GM21423 (cell line): ENCODE measurements around the gene AGER.
"Not testable (repeated sequence)": the region's sequence is repeated elsewhere in the genome, so short reads cannot be mapped to it uniquely, and the experiment has no call there.

Experiments
- ATAC-seq: cut with Tn5 transposase; IDR thresholded peaks from one replicate; pipeline ENCODE4 v1.9.1; 2021; ENCODE audit warnings: mild to moderate bottlenecking, moderate library complexity; ENCODE audit not compliant: unreplicated experiment

Gene AGER

GRCh38 chr6:32200711-32201475, 16.8 kb upstream of the AGER start:
- ATAC-seq, result no peak

GRCh38 chr6:32198866-32199265, 14.8 kb upstream of the AGER start:
- ATAC-seq, result no peak

GRCh38 chr6:32198345-32198696, 14.3 kb upstream of the AGER start:
- ATAC-seq, result no peak

DNA sequence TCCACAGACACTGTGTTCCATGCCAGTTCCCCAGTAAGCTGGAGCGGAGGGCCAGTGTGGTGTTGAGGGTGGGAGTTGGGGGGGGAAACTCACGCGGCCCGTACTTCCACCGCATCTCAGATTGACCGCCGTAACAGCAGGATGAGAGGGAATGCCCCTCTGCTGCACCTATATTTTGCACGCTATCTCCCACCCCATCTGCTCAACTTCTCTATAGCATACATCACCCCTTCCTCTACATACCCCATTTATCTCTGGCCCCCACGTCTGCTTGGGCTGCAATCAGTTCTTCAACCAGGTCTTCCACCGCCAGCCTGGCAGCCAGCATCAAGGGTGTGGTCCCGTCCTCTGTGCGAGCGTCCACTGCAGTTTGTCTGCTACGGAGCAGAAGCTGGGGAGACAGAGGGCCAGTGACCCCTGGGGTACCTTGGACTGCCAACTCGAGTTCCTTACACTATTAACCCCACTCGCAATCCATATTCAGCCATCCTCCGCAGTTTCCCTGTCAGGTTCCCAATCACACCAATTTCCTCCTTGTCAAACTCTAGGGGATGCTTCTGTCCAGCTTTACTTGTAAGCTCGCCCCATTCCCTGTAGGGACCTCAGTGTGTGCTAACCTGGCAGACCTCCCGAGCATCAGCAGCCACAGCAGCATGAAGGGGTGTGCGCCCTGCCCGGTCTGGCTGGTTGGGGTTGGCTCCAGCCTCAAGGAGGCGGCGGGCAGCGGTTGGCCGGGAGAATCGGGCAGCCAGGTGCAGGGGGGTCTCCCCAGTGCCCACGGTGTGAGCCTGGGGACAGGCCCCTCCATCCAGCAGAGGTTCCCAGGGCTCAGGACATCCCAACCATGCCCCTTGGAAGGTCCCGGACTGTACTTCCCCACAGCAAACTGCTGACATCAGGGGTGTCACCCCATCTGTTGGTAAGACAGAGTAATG, 12.9 kb upstream of the AGER start:
- ATAC-seq, result no peak

DNA sequence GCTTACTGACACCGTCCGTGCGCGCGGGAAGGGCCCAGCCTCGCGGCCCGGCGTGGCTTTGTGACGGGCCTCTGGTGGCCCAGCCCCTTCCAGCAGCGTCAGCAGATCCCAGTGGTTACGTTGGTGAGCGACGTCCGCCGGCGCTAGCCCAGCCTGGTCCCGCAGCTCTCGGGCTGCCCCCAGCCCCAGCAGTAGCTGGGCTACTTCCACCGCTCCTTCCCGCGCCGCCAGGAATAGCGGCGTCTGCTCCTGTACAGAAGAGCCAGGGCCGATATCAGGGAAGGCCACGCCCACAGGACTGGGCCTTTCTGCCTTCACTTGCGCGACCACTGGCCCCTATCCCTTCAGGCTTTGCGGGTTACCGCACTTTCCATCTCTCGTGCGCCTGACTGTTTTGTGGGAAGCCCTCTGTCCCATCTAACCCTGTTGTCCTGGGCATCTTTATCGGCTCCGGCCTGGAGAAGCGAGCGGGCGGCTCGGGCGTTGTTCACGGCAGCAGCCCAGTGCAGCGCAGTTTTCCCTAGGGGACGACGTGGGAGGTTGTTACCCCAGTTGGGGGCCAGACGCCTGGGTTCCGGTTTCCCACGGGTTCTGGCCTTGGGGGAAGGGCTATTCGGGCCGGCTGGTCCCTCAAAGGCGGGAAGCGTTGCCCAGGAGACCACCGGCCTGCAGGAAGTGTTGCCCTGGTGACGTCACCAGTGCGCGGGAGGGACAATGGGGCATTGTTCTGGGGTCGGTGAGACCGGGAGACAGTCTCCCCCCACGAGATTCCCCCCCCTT, 12.0 kb upstream of the AGER start:
- peak; percentile 14 for ATAC-seq

- peak; percentile 71 for ATAC-seq
These were observed 11.5 kb upstream of the AGER start for GRCh38 chr6:32195652-32195901.

GRCh38 chr6:32194825-32195651, 11.0 kb upstream of the AGER start:
- peak; percentile 71 for ATAC-seq

DNA sequence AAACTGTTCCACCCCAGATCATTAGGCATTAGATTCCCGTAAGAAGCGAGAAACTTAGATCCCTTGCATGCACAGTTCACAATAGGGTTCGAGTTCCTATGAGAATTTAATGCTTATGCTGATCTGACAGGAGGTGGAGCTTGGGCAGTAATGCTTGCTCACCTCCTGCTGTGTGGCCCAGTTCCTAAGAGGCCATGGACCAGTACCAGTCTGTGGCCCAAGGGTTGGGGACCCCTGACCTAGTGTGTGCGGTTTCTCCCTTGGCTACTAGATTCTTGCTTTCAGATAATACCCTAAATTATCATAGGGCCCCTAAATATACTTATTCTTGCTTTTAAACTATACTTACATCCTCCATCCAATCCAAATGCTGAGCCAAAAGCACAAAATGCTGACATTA, 10.3 kb upstream of the AGER start:
- ATAC-seq, result no peak

- ATAC-seq, result not testable (repeated sequence)
These were observed 9.0 kb upstream of the AGER start for GRCh38 chr6:32193096-32193495.

DNA sequence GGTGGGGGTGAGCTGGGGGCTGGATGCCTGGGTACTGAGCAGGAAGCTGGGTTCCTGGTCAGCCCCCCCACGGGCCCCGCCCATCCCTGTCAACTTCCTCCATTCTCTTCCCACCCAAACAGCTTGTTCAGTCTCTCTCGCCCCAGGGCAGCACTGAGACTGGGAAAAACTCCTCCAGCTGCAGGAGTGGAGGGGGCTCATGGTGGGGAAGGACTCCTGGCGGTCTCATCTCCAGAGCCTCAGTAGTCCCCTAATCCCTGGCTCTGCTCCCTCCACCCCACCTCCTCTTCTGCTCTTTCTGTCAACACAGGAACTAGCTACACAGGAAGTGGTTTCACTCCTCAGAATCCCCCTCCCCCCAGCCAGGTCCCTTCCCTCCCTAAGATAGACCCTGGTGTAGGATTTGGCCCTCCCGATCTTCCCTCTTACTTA, 8.6 kb upstream of the AGER start, which contains the start of gene GPSM3:
GPSM3 (minus strand) TSS at position 36 of the 432 bp plus-strand sequence. CDS start 130 bp downstream, outside the sequence.
- ATAC-seq, result no peak

- no peak for ATAC-seq
These were observed 7.9 kb upstream of the AGER start for GRCh38 chr6:32191696-32192607.

DNA sequence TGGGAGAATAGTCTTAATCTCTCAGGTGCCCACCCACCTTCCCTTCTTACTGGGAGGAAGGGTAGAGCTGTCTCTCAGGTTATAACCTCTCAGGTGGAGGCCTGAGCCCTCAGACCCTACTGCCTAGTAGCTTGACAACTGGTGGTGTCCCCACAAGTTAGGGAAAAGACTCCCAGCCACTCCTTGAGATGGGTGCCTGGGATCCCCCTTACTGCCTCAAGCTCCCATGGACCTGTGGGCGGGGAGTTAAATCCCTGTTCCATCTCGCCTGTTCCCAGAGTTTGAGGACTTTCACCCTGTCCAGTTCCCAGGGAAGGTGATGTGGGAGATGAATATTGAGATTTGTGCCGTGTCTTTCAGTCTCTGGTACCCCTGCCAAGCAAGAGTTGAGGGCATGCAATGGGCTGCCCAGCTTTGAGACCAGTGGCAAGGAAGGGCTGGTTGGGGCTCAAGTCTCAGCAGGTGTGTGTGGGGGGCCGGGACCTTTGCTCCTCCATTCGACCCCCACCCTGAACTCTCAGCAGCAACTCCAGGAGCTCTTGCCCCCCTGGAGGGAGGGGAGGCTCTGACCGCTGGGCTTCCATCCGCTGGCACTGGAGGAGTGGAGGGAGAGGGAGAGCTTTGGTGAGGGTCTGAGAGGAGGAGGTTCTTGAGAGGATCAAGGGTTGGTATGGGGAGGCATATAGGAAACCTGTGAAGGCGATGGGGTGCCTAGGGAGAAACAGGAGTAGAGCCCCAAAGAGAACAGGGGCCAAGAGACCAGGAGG, 7.0 kb upstream of the AGER start:
- ATAC-seq, result no peak

DNA sequence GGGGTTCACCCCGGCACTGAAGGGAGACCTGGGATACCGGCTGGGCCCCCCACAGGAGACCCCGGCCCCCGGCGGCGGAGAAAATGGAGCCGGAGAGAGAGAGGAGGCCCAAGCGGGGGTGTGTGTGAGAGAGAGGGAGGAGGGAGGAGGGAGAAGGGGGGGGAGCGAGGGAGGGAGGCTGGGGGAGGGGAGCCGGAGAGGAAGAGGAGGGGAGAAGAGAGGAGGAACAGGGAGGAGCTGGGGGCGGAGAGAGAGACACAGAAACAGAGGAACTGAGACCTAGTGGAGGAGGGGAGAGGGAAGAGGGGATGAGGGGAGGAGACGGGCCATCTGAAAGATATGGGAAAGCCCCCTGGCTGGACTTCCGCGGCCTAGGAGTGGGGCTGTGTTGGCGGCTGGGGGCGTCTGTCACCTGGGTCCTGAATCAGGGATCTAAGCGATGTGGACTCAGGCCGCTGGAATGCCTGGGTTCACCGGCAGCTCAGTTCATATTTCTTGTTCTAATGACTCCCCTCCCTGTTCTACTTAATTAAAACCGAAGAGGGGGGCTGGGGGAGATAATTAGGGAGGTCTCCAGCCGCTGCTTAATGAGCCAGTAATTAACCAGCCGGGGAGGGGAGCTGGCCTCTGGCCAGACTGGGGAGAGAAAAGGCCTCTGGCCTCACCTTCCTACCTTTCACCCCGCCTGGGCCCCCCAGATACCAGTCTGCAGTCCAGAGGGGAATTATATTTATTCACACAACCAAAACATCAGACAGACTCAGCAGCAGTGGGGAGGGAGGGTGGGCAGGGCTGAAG, 6.2 kb upstream of the AGER start, which contains the start of gene PBX2:
PBX2 (minus strand) TSS at position 149 of the 798 bp plus-strand sequence. CDS start 287 bp downstream, outside the sequence.
- peak; percentile 61 for ATAC-seq

DNA sequence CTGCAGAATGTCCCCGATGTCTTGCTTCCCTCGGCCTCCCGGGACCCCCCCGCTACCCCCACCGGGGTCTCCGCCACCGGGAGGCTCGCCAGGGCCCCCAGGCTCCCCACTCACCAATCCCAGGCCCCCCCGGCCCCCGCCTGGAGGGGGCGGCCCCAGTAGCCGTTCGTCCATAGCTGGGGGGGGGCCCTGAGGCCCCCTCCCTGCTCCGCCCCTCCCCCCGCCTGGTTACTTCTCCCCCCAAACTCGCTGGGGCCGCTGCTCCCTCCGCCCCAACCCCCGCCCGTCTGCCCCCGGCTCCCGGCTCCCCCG, 5.6 kb upstream of the AGER start:
- ATAC-seq, result no peak

GRCh38 chr6:32189069-32189741, 5.2 kb upstream of the AGER start:
- no peak for ATAC-seq

DNA sequence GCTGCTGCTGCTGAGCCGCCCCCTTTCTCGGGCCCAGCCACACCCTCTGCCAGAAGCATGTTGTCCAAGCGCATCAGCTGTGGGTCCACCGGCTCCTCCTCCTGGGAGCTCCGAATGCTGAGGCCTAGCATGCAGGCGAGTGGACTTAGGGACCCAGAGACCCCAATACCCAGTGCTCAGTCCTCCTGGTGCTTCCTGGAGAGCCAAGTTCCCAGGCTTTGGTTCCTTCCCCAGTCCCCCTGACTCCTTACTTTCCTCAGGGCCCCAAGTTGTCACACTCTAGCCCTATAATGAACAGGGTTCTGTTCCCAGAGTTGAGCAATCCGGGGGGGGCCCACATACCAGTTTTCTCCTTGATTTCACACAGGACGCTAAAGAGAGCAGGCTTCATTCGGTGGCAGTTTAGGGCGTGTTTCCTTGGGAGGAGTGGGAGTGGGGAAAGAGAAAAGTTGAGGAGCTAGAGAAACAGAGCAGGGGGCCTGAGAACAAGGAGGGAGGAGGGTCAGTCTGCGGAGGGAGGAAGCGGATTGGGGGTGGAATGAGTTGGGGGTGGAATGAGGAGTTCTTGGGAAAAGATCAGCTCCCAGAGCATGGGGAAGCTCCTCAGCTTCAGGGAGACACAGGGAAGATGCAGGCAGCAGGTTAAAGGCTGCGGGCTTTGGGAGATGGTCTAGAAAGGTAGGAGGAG, 4.5 kb upstream of the AGER start:
- ATAC-seq, result no peak
